HepG2 (cell line): ENCODE results near the gene IER5L. TPM values are rescaled to one million over a fixed set of nuclear protein-coding genes. Genes with fewer than 3 reads are reported as not detected.

Source experiments
- ATF7 ChIP-seq, 2 experiments: fragments of 450-650 bp in 1 of 2; sonication (generic) in 1 of 2; formaldehyde crosslinking in 1 of 2; IDR thresholded peaks; 2 replicates each; pipeline versions ENCODE4 v1.4.0 to v1.6.1; 2016 to 2020; ENCODE audit warnings: antibody characterized with exemption in 1 of 2, mild to moderate bottlenecking in 1 of 2, missing genetic modification reagents in 1 of 2
- ELF4 ChIP-seq: sonication (generic); formaldehyde crosslinking; IDR thresholded peaks from 2 replicates; pipeline ENCODE4 v1.5.0; 2020; ENCODE audit warnings: missing genetic modification reagents, mild to moderate bottlenecking, moderate library complexity, borderline replicate concordance
- HOXA5 ChIP-seq: sonication (generic); formaldehyde crosslinking; IDR thresholded peaks from 2 replicates; pipeline ENCODE4 v1.4.0; 2020; ENCODE audit warnings: missing genetic modification reagents
- MIER2 ChIP-seq: IDR thresholded peaks from 2 replicates; pipeline ENCODE4 v1.6.1; 2016; ENCODE audit warnings: missing biosample characterization, missing genetic modification reagents
- MXD4 ChIP-seq: IDR thresholded peaks from 2 replicates; pipeline ENCODE4 v1.6.1; 2016; ENCODE audit warnings: mild to moderate bottlenecking, missing biosample characterization, missing genetic modification reagents
- NONO ChIP-seq, 2 experiments: fragments of 450-650 bp in 1 of 2; sonication (generic) in 1 of 2; formaldehyde crosslinking in 1 of 2; IDR thresholded peaks in 1 of 2; conservative IDR thresholded peaks in 1 of 2; 2 replicates each; pipeline versions ENCODE4 v1.6.1 to v1.8.0; 2017 to 2022; ENCODE audit warnings: mild to moderate bottlenecking in 1 of 2, missing genetic modification reagents in 1 of 2, moderate library complexity in 1 of 2
- NR3C1 ChIP-seq: sonication (generic); formaldehyde crosslinking; IDR thresholded peaks from 2 replicates; pipeline ENCODE4 v1.4.0; 2020; ENCODE audit warnings: missing genetic modification reagents
- RAD21 ChIP-seq: fragments of 450-650 bp; formaldehyde crosslinking; IDR thresholded peaks from 2 replicates; pipeline ENCODE4 v1.5.0; 2020; ENCODE audit warnings: mild to moderate bottlenecking
- SIX1 ChIP-seq: sonication (generic); formaldehyde crosslinking; IDR thresholded peaks from 2 replicates; pipeline ENCODE4 v1.4.0; 2020; ENCODE audit warnings: missing genetic modification reagents, borderline replicate concordance
- ZFP36L1 ChIP-seq: sonication (generic); formaldehyde crosslinking; IDR thresholded peaks from 2 replicates; pipeline ENCODE4 v1.8.0; 2022; ENCODE audit warnings: mild to moderate bottlenecking, missing genetic modification reagents, moderate library complexity
- ZFY ChIP-seq: sonication (generic); formaldehyde crosslinking; IDR thresholded peaks from 2 replicates; pipeline ENCODE4 v1.4.0; 2020; ENCODE audit warnings: missing genetic modification reagents
- ZKSCAN1 ChIP-seq: fragments of 150-350 bp; IDR thresholded peaks from 2 replicates; pipeline ENCODE4 v1.6.1; 2014; ENCODE audit warnings: low read length
- ZMYM2 ChIP-seq: sonication (generic); formaldehyde crosslinking; IDR thresholded peaks from 2 replicates; pipeline ENCODE4 v1.8.0; 2022; ENCODE audit warnings: mild to moderate bottlenecking, missing genetic modification reagents
- ZNF253 ChIP-seq: sonication (generic); formaldehyde crosslinking; IDR thresholded peaks from 2 replicates; pipeline ENCODE4 v1.8.0; 2022; ENCODE audit warnings: mild to moderate bottlenecking, missing genetic modification reagents, borderline replicate concordance
- ZNF317 ChIP-seq: sonication (generic); formaldehyde crosslinking; IDR thresholded peaks from 2 replicates; pipeline ENCODE4 v1.5.0; 2020; ENCODE audit warnings: mild to moderate bottlenecking, missing genetic modification reagents
- ZNF501 ChIP-seq: sonication (generic); formaldehyde crosslinking; IDR thresholded peaks from 2 replicates; pipeline ENCODE4 v1.5.1; 2020; ENCODE audit warnings: mild to moderate bottlenecking, moderate library complexity, missing genetic modification reagents
- polyA plus RNA-seq, 8 experiments: library from polyadenylated mRNA; depleted of rRNA in 3 of 8; stranded (reverse) in 7 of 8; unstranded in 1 of 8; fragments of >200 nt; fragmentation: Illumina TruSeq in 4 of 8; extraction: Trizol in 4 of 8; gene quantifications; 2 replicates each; pipeline versions ENCODE4 v1.2.1 to v1.2.3, GENCODE V29; 2011 to 2016; ENCODE audit warnings: low read depth in 4 of 8, missing spikeins in 1 of 8, mixed read lengths in 1 of 8; ENCODE audit not compliant: insufficient read depth in 1 of 8
- total RNA-seq, 5 experiments: library from RNA; depleted of rRNA; stranded (reverse); fragments of >200 nt; fragmentation: Illumina TruSeq; extraction: Trizol; gene quantifications; 2 replicates each; pipeline ENCODE4 v1.2.3, GENCODE V29; 2016; ENCODE audit warnings: low read depth in 1 of 5
- TF ChIP-seq, protein P1 (sequence below): sonication (generic); formaldehyde crosslinking; IDR thresholded peaks from 2 replicates; pipeline ENCODE4 v1.4.0; 2020; ENCODE audit warnings: mild to moderate bottlenecking, missing genetic modification reagents
- TF ChIP-seq, protein P2 (sequence below): sonication (generic); formaldehyde crosslinking; IDR thresholded peaks from 2 replicates; pipeline ENCODE4 v1.5.0; 2020; ENCODE audit warnings: mild to moderate bottlenecking, missing genetic modification reagents
- TF ChIP-seq, protein P3 (sequence below): sonication (generic); formaldehyde crosslinking; IDR thresholded peaks from 2 replicates; pipeline ENCODE4 v1.9.0; 2022; ENCODE audit warnings: low read depth, missing genetic modification reagents
- TF ChIP-seq, protein P4 (sequence below): sonication (generic); formaldehyde crosslinking; IDR thresholded peaks from 2 replicates; pipeline ENCODE4 v1.8.1; 2022; ENCODE audit warnings: low read depth, mild to moderate bottlenecking, missing genetic modification reagents
- TF ChIP-seq, protein P5 (sequence below): sonication (generic); formaldehyde crosslinking; IDR thresholded peaks from 2 replicates; pipeline ENCODE4 v1.5.0; 2020; ENCODE audit warnings: mild to moderate bottlenecking, missing genetic modification reagents

IER5L gene
- total and polyA plus RNA-seq, 2 of the 13 experiments (the other 11 are each of a cell fraction or from before 2014, with no cell fraction given): 1.8 to 3.3 TPM

DNA sequence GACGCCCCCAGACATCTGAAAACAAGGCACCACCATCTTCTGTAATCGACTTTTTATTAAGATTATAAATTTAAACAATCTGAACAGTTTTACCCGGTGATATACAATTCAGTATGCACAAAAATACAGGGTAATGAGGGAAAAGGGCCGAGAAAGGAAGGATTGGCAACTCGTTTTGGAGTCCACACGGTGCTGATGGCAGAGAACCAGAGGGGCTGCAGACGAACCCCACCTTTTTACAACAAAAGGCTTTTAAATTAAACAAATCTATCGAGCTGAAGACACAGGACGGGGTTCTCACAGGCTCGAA lies 2.6 kb downstream of the IER5L start (continued):
- TF ChIP-seq, protein P1, sequence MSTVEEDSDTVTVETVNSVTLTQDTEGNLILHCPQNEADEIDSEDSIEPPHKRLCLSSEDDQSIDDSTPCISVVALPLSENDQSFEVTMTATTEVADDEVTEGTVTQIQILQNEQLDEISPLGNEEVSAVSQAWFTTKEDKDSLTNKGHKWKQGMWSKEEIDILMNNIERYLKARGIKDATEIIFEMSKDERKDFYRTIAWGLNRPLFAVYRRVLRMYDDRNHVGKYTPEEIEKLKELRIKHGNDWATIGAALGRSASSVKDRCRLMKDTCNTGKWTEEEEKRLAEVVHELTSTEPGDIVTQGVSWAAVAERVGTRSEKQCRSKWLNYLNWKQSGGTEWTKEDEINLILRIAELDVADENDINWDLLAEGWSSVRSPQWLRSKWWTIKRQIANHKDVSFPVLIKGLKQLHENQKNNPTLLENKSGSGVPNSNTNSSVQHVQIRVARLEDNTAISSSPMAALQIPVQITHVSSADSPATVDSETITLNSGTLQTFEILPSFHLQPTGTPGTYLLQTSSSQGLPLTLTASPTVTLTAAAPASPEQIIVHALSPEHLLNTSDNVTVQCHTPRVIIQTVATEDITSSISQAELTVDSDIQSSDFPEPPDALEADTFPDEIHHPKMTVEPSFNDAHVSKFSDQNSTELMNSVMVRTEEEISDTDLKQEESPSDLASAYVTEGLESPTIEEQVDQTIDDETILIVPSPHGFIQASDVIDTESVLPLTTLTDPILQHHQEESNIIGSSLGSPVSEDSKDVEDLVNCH: no peak
- TF ChIP-seq, protein P2, sequence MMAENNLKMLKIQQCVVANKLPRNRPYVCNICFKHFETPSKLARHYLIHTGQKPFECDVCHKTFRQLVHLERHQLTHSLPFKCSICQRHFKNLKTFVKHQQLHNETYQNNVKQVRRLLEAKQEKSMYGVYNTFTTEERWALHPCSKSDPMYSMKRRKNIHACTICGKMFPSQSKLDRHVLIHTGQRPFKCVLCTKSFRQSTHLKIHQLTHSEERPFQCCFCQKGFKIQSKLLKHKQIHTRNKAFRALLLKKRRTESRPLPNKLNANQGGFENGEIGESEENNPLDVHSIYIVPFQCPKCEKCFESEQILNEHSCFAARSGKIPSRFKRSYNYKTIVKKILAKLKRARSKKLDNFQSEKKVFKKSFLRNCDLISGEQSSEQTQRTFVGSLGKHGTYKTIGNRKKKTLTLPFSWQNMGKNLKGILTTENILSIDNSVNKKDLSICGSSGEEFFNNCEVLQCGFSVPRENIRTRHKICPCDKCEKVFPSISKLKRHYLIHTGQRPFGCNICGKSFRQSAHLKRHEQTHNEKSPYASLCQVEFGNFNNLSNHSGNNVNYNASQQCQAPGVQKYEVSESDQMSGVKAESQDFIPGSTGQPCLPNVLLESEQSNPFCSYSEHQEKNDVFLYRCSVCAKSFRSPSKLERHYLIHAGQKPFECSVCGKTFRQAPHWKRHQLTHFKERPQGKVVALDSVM (CRISPR knock-in tag): 0 out of 2 replicates have a peak, but pooled peaks have one; percentile 8
- TF ChIP-seq ZFY (no peak; the same call in 1 of the 2 replicates), ELF4 (CRISPR knock-in tag) (no peak), ZMYM2 (CRISPR knock-in tag) (no peak), ZNF317 (CRISPR knock-in tag) (no peak), ZFP36L1 (CRISPR knock-in tag) (peak; percentile 16; the same call in 1 of the 2 replicates), RAD21 (CRISPR knock-in tag) (no peak; the same call in 1 of the 2 replicates), SIX1 (CRISPR knock-in tag) (no peak), MXD4 (CRISPR knock-in tag) (no peak), ATF7 (IDR thresholded peaks at IDR 0.05) (no peak), ATF7 (CRISPR knock-in tag; IDR thresholded peaks at IDR 0.05) (no peak), NONO (IDR thresholded peaks at IDR 0.05) (no peak), NONO (CRISPR knock-in tag; conservative IDR thresholded peaks at IDR 0.05) (peak; percentile 19; the same call in 1 of the 2 replicates), MIER2 (CRISPR knock-in tag) (no peak), HOXA5 (CRISPR knock-in tag) (no peak), ZNF501 (CRISPR knock-in tag) (peak; percentile 41; the same call in 1 of the 2 replicates), ZKSCAN1 (no peak), NR3C1 (CRISPR knock-in tag) (no peak), ZNF253 (CRISPR knock-in tag) (no peak)
- TF ChIP-seq, protein P3, sequence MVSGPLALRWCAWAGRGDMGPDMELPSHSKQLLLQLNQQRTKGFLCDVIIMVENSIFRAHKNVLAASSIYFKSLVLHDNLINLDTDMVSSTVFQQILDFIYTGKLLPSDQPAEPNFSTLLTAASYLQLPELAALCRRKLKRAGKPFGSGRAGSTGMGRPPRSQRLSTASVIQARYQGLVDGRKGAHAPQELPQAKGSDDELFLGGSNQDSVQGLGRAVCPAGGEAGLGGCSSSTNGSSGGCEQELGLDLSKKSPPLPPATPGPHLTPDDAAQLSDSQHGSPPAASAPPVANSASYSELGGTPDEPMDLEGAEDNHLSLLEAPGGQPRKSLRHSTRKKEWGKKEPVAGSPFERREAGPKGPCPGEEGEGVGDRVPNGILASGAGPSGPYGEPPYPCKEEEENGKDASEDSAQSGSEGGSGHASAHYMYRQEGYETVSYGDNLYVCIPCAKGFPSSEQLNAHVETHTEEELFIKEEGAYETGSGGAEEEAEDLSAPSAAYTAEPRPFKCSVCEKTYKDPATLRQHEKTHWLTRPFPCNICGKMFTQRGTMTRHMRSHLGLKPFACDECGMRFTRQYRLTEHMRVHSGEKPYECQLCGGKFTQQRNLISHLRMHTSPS (CRISPR knock-in tag): no peak
- TF ChIP-seq, protein P4, sequence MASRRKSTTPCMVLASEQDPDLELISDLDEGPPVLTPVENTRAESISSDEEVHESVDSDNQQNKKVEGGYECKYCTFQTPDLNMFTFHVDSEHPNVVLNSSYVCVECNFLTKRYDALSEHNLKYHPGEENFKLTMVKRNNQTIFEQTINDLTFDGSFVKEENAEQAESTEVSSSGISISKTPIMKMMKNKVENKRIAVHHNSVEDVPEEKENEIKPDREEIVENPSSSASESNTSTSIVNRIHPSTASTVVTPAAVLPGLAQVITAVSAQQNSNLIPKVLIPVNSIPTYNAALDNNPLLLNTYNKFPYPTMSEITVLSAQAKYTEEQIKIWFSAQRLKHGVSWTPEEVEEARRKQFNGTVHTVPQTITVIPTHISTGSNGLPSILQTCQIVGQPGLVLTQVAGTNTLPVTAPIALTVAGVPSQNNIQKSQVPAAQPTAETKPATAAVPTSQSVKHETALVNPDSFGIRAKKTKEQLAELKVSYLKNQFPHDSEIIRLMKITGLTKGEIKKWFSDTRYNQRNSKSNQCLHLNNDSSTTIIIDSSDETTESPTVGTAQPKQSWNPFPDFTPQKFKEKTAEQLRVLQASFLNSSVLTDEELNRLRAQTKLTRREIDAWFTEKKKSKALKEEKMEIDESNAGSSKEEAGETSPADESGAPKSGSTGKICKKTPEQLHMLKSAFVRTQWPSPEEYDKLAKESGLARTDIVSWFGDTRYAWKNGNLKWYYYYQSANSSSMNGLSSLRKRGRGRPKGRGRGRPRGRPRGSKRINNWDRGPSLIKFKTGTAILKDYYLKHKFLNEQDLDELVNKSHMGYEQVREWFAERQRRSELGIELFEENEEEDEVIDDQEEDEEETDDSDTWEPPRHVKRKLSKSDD (CRISPR knock-in tag): no peak
- TF ChIP-seq, protein P5, sequence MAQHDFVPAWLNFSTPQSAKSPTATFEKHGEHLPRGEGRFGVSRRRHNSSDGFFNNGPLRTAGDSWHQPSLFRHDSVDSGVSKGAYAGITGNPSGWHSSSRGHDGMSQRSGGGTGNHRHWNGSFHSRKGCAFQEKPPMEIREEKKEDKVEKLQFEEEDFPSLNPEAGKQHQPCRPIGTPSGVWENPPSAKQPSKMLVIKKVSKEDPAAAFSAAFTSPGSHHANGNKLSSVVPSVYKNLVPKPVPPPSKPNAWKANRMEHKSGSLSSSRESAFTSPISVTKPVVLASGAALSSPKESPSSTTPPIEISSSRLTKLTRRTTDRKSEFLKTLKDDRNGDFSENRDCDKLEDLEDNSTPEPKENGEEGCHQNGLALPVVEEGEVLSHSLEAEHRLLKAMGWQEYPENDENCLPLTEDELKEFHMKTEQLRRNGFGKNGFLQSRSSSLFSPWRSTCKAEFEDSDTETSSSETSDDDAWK (CRISPR knock-in tag): no peak
